ENCODE results near the gene CACHD1.

The CACHD1 gene

GRCh38 chr1:64624808-64625207 is 154.9 kb downstream of the CACHD1 start:
- no peak overlapping the region for H3K4me3 ChIP-seq (ENCODE audit: low read depth, low read length)
- no peak for DNase-seq (ENCODE audit: low read depth)
- TF ChIP-seq, protein P1, sequence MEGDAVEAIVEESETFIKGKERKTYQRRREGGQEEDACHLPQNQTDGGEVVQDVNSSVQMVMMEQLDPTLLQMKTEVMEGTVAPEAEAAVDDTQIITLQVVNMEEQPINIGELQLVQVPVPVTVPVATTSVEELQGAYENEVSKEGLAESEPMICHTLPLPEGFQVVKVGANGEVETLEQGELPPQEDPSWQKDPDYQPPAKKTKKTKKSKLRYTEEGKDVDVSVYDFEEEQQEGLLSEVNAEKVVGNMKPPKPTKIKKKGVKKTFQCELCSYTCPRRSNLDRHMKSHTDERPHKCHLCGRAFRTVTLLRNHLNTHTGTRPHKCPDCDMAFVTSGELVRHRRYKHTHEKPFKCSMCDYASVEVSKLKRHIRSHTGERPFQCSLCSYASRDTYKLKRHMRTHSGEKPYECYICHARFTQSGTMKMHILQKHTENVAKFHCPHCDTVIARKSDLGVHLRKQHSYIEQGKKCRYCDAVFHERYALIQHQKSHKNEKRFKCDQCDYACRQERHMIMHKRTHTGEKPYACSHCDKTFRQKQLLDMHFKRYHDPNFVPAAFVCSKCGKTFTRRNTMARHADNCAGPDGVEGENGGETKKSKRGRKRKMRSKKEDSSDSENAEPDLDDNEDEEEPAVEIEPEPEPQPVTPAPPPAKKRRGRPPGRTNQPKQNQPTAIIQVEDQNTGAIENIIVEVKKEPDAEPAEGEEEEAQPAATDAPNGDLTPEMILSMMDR (IDR thresholded peaks at IDR 0.05; ENCODE audit: low read depth, low read length, missing control alignments) = no peak

GRCh38 chr1:64630611-64631010 is 160.7 kb downstream of the CACHD1 start:
- TF ChIP-seq, protein P1 (IDR thresholded peaks at IDR 0.05; ENCODE audit: low read depth, low read length, missing control alignments) = no peak
- no peak for DNase-seq (ENCODE audit: low read depth)
- H3K4me3 ChIP-seq (ENCODE audit: low read depth, low read length) = no peak overlapping the region

DNA sequence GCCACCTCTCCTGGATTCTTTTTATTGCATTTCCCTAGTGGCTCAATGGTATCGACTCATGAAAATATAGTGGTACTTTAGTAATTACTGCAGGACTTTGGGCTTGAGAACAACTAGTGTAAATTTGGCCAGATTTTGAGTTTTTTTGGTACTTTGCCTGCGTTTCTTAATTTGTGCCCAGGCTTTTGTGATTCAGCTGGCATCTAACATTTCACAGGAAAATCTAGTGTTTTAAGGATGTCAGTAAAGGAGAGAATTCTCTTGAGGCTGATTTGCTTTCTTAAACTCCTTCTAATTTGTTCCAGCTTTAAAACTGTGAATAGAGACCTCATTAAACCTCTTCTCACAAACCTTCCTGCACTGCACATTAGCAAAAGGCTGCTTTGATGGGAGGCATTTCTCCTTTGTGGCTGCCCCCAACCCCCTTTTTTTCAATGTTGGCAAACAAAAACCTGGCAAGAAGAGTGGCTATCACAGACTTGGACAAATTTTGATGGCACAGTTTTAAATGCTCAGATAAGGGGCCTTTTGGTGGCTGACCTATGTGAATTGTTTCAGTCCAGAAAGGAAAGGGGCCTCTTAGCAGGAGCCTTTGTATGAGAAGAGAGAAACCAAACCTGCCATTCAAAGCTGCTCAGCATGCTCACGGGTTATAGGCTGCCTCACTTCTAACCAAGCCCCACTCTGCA is 161.6 kb downstream of the CACHD1 start:
- H3K4me3 ChIP-seq (ENCODE audit: low read depth, low read length) = no peak overlapping the region
- TF ChIP-seq, protein P1 (IDR thresholded peaks at IDR 0.05; ENCODE audit: low read depth, low read length, missing control alignments) = no peak
- DNase-seq (ENCODE audit: low read depth) = no peak

DNA sequence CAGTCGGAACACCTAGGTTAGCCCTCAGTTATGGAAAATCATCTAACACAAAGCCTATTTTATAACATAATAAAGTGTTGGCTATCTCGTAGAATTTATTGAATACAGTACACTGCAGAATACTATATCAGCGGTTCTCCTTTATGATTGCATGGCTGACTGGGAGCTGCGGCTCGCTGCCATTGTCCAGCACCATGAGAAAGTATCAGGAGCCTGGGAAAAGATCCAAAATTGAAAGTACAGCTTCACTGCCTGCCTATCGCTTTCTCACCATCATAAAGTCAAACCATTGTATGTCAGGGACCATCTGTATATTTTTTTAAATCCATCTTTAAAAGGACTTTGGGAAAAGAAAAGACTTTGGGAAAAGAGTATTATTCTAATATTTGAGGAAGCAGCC is 163.0 kb downstream of the CACHD1 start:
- H3K4me3 ChIP-seq (ENCODE audit: low read depth, low read length) = no peak overlapping the region
- TF ChIP-seq, protein P1 (IDR thresholded peaks at IDR 0.05; ENCODE audit: low read depth, low read length, missing control alignments) = no peak
- no peak for DNase-seq (ENCODE audit: low read depth)

- TF ChIP-seq, protein P1 (IDR thresholded peaks at IDR 0.05; ENCODE audit: low read depth, low read length, missing control alignments) = no peak
Measured at GRCh38 chr1:64645735-64646134, 175.8 kb downstream of the CACHD1 start.

GRCh38 chr1:64650411-64650810 is 180.5 kb downstream of the CACHD1 start:
- H3K4me3 ChIP-seq (ENCODE audit: low read depth, low read length) = no peak overlapping the region
- no peak for DNase-seq (ENCODE audit: low read depth)
- TF ChIP-seq, protein P1 (IDR thresholded peaks at IDR 0.05; ENCODE audit: low read depth, low read length, missing control alignments) = no peak

More at GRCh38 chr1:64645735-64646134, 175.8 kb downstream of the CACHD1 start:
- no peak overlapping the region for H3K4me3 ChIP-seq (ENCODE audit: low read depth, low read length)
- no peak for DNase-seq (ENCODE audit: low read depth)

- DNase-seq (ENCODE audit: low read depth) = no peak
- no peak overlapping the region for H3K4me3 ChIP-seq (ENCODE audit: low read depth, low read length)
- TF ChIP-seq, protein P1 (IDR thresholded peaks at IDR 0.05; ENCODE audit: low read depth, low read length, missing control alignments) = no peak
Measured at GRCh38 chr1:64651841-64652240, 181.9 kb downstream of the CACHD1 start.

All from GM12864 (cell line).